Bronchus fibroblast of lung (primary cell): ENCODE data around the gene C6orf62. TPM values are rescaled to one million over a fixed set of nuclear protein-coding genes. Genes with fewer than 3 reads are reported as not detected.

Experiments used
- total RNA-seq: library from RNA; depleted of rRNA; stranded (reverse); fragments of >200 nt; gene quantifications from 2 replicates; pipeline ENCODE4 v1.2.3, GENCODE V29; 2015

C6orf62 gene
- 74.2 and 76.2 TPM in 2 replicates for total RNA-seq

DNA sequence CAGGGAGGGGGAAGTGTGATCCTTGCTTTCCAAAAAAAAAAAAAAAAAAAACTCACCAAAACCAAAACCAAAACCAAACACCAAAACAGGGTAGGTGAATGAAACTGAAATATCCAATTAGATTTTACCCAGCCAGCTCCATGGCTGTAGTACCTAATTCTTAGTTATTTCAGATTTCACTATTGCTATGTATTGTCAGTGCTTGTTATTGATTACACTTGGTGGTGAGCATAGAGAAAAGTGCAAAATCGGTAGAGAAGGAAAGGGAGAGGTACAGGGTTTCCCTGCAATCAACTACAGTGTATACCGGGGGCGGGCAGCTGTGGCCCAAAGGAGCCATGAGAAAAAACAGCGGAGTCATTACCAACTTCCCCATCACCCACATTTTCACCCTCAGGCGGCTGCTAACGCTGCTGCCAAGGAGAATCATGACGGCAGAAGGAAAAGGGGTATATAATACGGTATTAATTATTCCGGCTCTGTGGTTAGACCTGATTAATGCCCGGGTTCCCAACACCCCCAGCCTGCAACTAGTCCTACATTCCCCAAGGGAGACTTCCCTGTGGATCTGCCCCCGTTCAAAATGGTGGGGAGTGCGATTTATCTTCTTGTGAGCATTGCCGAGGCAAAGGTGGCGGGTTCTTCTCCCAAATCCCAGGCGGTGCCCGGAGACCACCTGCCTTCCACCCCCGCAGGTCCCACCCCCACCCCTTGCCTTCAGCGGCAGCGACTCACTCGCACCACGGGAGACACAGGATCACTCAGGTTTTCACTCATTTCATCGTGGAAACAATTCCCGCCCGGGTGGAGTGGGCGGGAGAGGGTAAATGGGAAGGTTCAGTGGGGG lies at the start of gene C6orf62:
TSS of gene C6orf62 (minus strand) at position 30 of the 847 bp plus-strand sequence. CDS start 486 bp downstream, outside the sequence.

DNA sequence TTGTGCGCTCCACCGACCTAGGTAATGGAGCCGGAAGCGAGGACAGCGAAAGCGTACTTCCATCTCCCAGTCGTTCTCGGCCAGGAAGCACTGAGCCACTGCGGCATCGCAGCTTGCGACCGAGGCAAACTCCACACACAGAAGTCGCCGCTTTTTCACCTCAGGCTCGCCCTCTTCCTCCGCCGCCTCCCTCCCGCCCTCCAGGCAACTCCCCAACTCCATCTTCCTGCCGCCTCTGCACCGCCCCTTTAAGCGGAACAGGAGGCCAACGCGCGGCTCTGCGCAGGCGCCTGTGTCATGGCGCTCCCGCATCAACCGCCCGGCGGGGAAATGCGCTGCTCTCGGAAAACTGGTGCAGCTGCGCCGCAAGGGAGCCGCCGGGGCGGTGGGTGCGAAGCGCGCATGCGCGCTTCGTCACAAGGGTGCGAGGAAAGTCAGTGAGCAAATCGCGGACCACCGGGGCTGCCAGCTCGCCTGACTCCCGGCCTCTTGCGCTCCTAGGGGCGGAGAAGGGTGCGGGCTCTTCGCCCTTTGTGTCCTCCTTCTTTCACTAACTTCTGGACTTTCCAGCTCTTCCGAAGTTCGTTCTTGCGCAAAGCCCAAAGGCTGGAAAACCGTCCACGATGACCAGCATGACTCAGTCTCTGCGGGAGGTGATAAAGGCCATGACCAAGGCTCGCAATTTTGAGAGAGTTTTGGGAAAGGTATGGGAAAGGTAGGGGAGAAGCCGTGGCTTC lies 52.1 kb downstream of the C6orf62 start, which contains the start of the genes ACOT13 and TDP2:
TSS of gene ACOT13 (plus strand) at position 437 of the 737 bp plus-strand sequence. CDS start at position 624, 187 bp downstream.
TSS of gene TDP2 (minus strand) at position 259 of the 737 bp plus-strand sequence. CDS start at position 222, 37 bp downstream.

Other genes with a start within 250 kb of the C6orf62 start
- gene GPLD1, start 229.6 kb downstream of the C6orf62 start, total RNA-seq = 0.15 and 0.17 TPM in 2 replicates
- 0.15 and 0.17 TPM in 2 replicates for gene ALDH5A1, start 224.2 kb downstream of the C6orf62 start, total RNA-seq
- gene KIAA0319, start 73.0 kb downstream of the C6orf62 start, total RNA-seq = not detected in 2 replicates
- 17.7 and 19.0 TPM in 2 replicates for gene TDP2, start 52.3 kb downstream of the C6orf62 start, total RNA-seq
- 4.9 and 5.5 TPM in 2 replicates for gene ACOT13, start 52.1 kb downstream of the C6orf62 start, total RNA-seq
- gene GMNN, start 55.8 kb upstream of the C6orf62 start, total RNA-seq = 49.7 and 51.6 TPM in 2 replicates
- not detected in 2 replicates for gene ARMH2, start 79.8 kb upstream of the C6orf62 start, total RNA-seq
- gene RIPOR2, start 216.8 kb upstream of the C6orf62 start, total RNA-seq = 0.30 and 0.67 TPM in 2 replicates